Activated effector memory CD4-positive, alpha-beta T cell treated with Interleukin-2 at 50 U/mL for 16 hours (primary cell): ENCODE measurements around the gene ANKRD28.

Source experiments
- DNase-seq: peaks from one replicate; pipeline ENCODE4 v3.0.0-alpha.2; 2020

Gene ANKRD28

DNA sequence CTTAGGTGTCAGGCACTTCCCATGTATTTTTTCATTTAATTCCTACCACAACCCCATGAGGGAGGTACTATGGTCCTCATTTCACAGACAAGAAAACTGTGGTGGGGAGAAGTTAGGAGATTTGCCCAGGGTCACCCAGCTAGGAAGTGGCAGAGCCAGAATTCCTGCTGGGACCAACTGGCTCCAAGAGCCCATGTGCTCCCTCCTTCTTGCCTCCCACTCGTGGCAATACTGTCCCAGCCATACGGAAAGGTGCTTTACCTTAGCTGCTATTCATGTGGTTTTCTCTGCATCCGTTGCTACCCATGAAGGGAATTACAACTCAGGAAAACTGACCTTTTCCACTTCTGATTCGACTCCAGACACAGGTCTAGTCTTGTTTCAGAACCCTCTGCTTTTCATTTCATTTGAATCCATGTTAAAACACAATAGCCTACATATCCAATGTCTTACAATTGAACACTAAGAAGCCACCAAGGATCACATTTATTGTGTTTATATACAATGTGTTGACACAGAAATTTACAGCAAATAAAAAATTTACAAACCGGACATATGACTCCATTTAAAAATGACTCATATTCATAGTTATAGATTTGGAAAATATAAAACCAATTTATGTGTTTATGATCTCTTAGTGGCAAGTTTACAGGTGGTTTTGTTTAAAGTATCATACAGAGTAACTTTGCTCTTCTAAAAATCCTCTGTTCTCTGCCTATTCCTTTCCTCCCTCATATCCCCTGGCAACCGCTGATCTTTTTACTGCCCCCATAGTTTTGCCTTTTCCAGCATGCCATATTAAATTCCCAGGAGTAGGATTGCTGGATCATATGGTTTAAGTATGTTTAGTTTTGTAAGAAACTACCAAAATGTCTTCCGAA lies 137.5 kb downstream of the ANKRD28 start:
- no peak for DNase-seq

DNA sequence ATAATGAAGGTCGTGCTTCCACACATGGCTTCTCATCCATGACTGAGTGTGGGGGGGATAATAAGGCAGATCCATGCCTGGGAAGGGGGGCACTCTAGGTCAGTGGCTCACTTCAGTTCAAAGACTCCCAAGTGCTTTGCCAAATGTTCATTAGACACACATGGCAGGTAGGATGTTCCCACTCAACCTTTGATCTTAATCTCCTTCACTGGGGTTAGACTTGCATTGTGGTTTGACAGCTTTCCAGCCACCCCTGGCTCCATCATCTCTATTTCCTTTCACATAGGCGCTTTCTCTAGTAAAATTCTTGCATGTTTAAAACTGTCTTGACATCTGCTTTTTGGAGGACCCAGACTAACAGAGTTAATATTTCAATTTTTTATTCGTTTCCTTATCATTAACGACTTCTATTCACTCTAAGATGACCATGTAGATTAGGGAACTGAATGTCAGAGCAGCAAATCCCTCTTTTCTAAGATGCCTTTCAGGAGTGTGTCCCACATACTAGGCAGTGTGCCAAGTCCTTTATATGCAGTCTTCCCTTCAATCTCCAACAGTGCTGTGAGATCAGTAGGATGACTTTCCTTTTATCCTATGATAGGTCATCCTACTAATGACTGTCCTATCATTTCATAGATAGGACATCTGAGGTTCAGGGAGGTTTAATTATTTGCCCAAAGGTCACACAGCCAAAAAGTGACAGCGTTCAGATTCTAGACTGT lies 138.4 kb downstream of the ANKRD28 start:
- DNase-seq: no peak

DNA sequence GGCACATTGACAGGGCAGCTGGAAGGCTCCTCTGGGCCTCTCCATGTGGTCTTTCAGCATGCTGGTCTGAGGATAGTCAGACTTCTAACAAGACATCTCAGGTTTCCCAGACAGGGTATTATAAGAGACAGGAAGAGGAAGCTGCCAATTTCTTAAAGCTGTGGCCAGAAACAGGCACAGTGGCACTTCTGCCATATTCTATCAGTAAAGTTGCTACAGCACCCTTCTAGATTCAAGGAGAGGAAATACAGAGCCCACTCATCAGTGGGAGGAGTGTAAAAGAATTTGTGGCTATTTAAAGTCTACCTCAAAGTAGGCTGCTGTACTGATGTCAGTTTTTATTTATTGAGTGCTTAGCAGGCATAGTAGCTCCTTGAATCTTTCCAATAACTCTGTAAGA lies 140.8 kb downstream of the ANKRD28 start:
- no peak for DNase-seq

GRCh38 chr3:15656342-15656741 lies 141.4 kb downstream of the ANKRD28 start:
- no peak for DNase-seq

DNA sequence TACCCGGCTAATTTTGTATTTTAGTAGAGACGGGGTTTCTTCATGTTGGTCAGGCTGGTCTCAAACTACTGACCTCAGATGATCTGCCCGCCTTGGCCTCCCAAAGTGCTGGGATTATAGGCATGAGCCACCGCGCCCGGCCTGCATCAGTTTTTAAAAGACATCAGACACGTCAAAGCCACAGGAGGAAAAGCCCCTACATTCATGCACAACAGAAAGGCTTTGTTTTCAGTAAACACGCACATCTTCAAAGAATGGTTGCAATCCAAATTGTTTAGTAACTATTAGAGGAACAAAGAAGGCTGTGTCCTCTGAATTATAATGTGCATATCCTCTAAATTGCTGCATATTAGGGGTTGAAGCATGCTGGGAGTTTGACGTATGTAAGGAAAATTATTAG lies 142.9 kb downstream of the ANKRD28 start:
- no peak for DNase-seq

DNA sequence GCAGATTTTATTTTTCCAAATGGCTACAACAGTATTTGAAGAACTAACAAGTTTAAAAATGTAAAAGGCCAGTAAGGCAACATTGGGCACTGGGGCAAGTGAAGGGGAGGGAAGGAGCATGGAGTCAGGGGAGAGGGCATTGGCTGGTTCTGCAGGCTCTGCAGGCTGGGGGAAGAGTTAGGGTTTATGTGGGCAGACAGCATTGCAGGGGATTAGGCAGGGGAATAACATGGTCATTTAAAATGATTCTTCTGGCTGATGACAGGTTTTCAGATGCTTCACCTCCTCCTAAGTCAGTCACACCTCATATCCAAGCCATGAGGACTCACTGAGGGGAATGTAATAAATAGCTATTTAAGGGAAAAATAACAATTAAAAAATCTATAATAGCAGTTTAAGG lies 143.7 kb downstream of the ANKRD28 start:
- no peak for DNase-seq

DNA sequence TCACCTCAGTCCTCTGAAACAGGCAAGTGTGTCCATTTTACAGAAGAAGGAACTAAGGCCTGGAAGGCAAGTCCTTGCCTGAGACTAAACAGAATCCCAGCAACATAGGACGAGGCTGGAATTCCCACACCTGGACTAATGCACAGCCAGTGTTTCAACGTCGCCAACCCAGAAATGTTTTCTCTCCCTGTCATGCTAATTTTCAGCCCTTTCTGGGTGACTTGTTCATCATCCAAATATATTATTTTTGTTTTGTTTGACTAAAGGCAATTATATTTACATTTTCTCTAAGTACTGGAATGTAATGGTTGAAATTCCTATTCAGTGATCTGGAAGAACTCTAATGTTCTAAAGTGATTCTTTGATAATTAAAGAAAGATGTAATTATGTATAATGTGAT lies 144.5 kb downstream of the ANKRD28 start:
- DNase-seq: no peak

GRCh38 chr3:15651396-15651795 lies 146.4 kb downstream of the ANKRD28 start:
- DNase-seq: no peak

- no peak for DNase-seq
Observed at GRCh38 chr3:15649858-15650257, 147.9 kb downstream of the ANKRD28 start.

- no peak for DNase-seq
Observed at GRCh38 chr3:15649341-15649740, 148.4 kb downstream of the ANKRD28 start.

DNA sequence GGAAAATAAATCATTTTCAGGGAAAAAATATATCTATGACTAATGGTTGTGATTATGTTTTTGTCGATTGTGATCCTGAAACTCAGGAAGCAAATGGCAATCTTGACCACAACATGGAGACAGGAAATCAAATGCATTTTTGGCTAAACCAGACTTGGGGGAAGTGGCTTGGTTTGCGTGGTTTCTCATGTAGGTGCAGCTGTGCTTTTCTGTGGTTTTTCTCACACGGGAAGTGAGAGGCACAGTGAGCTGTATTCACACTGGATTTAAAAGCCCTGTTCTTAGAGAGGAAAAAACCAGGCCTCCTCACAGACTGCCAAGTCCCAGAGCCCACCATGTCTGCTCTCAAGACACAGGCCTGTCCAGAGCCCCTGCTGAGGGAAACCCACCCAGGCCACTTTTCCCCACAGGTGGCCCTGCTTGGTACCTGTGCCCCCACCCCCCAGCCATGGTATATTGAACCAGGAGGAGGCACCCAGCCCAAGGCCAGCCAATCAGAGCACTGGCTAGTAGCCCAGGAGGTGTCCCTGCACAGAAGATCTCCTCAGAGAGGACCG lies 150.1 kb downstream of the ANKRD28 start:
- peak; percentile 40 for DNase-seq

- no peak for DNase-seq
Observed at GRCh38 chr3:15646851-15647511, 150.8 kb downstream of the ANKRD28 start.

GRCh38 chr3:15645740-15646501 lies 151.9 kb downstream of the ANKRD28 start:
- no peak for DNase-seq

- DNase-seq: no peak
Observed at GRCh38 chr3:15645246-15645645, 152.5 kb downstream of the ANKRD28 start.

DNA sequence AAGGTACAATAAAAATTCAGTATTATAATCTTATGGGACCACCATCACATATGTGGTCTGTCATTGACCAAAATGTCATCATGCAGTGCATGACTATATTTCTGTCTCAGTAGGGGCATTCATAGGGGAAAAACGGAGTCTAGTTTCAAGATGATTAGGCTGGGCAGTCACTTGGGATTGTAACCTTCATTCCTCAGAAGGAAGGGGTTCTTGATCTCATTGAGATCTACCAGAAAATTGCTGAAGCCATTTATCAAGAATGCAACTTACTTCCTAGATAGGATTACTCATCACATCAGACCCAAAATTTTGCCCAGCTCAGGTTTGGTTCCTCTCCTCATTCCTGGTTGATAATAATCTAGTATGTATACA lies 158.9 kb downstream of the ANKRD28 start:
- DNase-seq: no peak

DNA sequence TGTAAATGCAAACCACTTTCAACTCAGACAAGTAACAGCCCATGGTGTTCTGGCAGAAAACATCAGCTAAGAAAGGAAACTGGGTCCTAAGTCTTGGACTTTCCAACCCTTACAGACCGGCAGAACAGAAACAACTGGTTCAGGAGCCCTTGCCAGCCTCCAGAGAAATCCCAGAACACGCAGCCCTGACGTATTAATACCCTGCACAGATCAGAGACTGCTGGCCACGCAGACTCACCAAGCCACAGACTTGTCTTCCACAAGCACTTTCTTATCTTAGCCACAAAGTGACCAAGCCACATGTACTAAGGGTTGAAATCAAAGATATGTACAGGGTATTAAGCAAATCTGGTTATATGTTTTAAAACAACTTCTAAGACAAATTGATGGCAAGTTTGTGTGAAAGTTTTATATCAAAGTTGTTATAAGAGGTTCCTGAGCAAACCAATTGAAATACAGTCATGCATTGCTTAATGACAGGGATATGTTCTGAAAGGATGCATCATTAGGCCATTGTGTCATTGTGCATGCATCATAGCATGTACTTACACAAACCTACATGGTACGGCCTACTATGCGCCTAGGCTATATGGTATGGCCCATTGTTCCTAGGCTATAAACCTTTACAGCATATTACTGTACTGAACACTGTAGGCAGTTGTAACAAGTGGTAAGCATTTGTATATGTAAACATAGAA lies 159.4 kb downstream of the ANKRD28 start:
- no peak for DNase-seq

- DNase-seq: no peak
Observed at GRCh38 chr3:15637131-15637951, 160.4 kb downstream of the ANKRD28 start.

GRCh38 chr3:15636028-15636709 lies 161.6 kb downstream of the ANKRD28 start:
- no peak for DNase-seq

DNA sequence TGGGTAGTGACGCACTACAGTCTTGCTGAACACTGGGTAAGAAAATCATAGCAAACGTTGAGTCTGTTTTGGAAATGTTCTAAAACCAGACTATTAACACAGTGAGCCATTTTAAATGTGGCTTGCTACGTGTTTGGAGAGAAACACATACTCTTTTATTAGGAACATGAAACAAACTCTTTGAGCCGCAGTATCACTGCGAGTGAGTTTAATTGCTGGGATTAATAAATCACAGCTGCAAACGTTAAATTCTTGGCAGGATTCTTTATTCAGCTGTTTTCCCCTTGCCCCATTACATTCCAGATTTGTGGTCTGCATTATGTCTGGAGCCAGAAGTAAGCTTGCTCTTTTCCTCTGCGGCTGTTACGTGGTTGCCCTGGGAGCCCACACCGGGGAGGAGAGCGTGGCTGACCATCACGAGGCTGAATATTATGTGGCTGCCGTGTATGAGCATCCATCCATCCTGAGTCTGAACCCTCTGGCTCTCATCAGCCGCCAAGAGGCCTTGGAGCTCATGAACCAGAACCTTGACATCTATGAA lies 162.6 kb downstream of the ANKRD28 start:
- DNase-seq: no peak

DNA sequence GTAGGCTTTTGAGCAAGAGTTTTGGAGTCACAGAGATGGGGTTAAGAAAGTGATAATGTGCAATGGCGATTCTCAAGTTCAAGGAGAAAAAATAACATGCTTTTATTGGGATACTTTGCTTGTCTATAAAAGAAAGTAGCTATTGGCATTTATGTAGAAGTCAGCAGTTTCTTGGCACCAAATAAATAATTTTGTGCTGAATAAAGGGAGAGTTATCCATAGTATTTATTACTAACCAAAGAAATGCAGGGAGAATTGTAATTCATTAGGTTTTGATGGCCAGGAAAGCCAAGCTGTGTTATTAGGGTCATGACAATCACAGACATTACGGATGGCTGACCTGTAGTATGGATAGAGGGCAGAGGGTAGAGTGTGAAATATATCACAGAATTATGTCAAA lies 163.1 kb downstream of the ANKRD28 start:
- DNase-seq: no peak
